Left kidney (tissue), 2 donors: Measurements from ENCODE around the gene SH3D21. TPM values are rescaled to one million over a fixed set of nuclear protein-coding genes. Genes with fewer than 3 reads are reported as not detected.

ENCODE experiments used
- DNase-seq: peaks from one replicate; pipeline ENCODE4 v3.0.0-alpha.2; 2013
- polyA plus RNA-seq: library from polyadenylated mRNA; unstranded; fragments of 120-200 nt; gene quantifications from one replicate; pipeline ENCODE4 v1.2.1, GENCODE V29; 2013; ENCODE audit not compliant: insufficient read length

SH3D21 gene
- polyA plus RNA-seq, 1 donor: 31.2 TPM

DNA sequence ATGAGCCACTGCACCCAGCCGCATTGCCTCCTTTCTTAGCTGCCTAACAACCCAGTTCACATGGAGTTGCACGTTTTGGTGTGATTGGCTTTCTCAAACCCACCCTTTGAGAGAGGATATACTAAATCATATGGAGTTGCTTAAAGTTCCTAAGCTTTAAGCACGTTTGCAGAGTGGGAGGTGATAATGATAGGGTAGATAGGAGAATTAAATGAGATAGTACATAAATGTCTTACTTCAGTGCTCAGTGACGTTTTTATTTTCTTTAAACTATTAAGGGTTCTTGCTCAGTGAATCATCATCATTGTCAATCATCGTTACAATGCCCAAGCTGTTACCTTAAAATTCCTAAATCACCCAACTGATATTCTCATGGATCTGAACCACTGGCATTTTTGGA is 2.9 kb upstream of the SH3D21 start:
- no peak for DNase-seq

DNA sequence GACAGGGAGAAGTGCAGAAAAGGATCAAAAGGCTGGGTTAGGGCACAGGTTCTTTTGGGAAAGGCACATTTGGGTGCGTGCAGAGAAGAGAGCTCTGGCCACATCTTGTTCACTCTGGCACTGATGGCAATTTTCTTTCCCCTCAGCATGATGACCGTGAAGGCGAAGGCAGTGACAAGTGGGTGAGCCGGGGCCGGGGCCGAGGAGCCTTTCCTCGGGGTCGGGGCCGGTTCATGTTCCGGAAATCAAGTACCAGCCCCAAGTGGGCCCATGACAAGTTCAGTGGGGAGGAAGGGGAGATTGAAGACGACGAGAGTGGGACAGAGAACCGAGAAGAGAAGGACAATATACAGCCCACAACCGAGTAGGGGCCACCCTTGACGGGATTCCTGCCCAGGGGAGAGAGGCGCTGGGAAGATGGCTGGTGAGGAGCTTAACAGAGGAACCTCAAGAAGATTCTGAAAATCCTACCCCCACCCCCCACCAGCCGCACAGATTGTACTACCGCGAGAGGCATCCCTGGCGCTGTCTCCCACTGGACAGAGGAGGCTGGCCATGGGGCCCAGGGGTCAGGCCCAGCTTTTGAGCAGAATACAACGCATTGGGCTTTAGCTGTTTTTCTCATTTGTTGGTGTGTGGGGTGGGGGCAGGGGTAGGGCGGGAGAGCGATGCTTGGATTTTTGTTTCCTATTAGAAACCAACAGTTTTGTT is 2.4 kb upstream of the SH3D21 start:
- no peak for DNase-seq

DNA sequence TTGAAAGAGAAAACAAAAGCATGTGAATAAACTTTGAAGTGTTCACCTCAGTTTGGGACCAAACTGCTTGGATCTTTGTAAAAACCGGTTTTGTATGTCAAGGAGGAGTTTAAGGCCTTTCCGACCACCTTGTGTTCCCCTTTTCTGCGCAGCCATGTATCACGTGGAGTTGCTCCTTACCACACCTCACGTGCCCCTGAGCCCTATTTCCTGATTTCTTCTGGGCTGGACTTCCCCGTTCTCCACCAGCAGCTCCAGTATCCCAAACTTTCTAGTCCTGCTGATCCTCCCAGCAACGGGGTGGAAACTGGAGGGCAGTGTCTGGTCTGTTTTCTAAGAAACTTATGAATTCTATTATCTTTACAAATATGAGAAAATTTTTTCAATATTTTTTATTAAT is 1.6 kb upstream of the SH3D21 start:
- DNase-seq: no peak

DNA sequence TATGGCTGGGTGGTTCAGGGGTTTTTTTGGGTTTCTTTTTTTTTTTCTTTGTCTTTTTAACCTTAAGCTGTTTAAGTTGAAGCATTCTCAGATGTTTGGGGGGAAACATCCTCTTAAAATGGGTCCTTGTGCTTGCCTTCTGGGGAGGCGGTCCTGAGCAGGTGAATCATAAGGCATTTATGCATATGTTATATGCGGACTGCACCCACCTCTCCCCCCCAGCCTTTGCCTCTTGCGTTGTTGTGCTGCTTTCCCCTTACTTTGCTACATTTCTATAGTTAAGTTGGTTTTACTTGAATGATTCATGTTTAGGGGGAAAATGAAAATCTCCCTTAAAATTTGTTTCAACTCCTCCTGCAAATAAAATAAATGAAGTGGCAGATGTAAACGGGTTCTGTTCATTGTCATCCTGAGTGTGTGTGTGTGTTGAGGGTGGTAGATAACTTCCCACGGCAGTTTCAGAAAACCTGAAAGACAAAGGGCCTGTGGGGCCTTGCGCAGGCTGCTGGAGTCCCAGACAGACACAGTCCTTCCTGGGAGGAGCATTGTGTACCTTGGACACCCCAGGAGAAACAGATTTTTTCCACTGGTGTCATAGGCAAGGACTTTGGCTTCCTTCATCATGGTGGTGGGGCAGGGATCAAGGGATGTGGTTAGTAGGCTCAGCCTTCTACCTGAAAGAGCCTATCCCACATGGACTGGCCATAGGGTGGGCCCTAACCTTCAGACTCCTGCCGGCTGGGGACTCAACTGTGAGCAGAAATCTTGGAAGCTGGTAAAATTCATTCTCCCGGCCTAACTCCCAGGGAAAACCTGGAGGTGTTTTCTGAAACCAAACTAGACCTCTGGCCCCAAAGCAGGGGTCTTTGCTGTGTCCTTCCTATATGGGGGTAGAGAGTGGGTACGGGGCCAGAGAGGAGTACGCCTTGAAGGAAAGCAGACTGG is 926 bp upstream of the SH3D21 start:
- DNase-seq: no peak

DNA sequence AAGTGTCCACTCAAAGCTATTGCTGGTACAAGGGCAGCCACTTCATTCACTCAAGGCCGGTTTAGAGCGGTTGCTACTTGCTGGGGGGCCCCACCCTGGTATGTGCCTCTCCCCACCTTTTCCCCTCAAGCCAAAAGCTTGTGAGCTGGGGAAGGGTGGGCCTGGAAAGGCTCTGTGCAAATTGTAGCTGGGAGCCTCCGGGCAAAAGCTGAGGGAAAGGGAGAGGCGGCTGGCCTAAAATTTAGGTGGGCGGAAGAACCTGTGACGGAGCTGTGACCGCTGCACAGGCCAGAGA is 306 bp upstream of the SH3D21 start:
- no peak for DNase-seq

DNA sequence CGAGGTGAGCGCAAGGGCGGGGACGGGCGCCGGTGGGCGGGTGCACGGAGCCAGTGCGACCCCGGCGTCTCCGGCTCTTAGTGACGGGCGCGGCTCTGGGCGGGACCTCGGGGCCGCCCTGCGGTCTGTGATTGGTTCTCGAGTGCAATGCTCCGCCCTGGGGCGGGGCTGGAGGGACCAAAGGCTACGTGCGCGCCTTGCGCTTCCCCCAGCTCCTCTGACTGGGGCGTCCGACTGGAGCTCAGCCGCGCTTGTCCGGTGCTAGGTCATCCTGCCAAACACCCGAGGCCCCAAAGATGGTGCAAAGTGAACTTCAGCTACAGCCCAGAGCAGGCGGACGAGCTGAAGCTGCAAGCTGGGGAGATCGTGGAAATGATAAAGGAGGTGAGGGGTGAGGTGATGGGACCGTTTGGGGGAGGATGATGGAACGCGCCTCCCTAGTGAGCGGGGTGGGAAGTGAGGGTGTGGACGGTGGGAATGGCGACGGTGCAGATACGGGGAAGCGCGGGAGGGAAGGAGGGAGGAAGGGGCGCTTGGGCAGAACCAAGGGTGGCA is 811 bp downstream of the SH3D21 start:
- DNase-seq: peak; percentile 94

DNA sequence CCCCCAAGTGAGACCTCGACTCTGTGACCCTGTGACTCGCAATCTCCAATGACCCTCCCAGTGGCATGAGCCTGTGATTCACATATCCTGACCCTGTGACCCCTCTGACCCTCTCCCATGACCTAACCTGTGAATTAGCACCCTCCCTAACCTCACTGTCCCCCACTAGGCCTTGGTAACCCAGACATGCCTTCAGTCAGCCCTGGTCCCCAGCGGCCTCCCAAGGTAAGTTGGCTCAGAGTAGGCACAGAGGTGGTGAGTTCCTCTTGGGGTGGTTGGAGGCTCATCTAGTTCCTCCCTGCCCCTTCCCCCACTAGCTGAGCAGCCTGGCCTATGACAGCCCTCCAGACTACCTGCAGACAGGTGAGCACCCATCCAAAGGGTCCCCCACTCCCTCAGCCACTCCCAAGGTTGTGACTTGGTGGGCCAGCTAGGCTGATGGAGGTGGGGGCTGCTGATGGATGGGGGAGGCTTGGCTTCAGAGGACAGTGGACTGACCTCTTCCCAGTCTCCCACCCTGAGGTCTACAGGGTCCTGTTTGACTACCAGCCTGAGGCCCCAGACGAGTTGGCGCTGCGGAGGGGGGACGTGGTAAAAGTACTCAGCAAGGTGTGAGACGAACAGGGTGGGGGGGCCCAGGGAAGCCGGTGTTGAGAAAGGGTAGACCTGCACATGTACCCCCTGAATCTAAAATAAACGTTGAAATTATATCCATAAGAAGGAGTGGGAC is 1.6 kb downstream of the SH3D21 start:
- no peak for DNase-seq

DNA sequence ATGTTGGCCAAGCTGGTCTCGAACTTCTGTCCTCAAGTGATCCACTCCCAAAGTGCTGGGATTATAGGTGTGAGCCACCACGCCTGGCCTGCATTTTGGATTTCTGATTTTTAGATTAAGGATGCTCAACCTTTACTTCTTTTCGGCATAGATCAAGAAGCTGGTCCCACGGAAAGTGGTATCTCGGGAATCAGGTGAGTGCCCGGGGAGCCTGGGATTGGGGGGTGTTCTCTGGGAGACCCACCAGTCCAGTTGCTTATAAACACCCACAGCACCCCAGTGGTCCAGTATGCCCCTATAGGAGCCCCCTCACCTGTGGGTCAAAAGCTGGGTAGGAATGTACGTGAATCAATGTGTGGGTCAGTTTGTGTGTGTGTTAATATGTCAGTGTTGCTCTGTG is 3.2 kb downstream of the SH3D21 start:
- DNase-seq: no peak

DNA sequence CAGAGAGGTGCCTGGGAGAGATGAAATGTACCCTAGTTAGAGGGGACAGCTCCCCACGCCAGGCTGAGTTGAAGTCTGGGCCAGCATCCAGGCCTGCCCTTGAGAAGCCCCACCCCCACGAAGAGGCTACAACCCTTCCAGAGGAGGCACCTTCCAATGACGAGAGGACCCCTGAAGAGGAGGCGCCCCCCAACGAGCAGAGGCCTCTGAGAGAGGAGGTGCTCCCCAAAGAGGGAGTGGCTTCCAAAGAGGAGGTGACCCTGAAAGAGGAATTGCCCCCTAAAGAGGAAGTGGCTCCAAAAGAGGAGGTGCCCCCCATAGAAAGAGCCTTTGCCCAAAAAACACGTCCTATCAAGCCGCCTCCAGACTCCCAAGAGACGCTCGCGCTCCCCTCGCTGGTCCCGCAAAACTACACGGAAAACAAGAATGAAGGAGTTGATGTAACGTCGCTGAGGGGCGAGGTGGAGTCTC is 14.2 kb downstream of the SH3D21 start:
- no peak for DNase-seq

DNA sequence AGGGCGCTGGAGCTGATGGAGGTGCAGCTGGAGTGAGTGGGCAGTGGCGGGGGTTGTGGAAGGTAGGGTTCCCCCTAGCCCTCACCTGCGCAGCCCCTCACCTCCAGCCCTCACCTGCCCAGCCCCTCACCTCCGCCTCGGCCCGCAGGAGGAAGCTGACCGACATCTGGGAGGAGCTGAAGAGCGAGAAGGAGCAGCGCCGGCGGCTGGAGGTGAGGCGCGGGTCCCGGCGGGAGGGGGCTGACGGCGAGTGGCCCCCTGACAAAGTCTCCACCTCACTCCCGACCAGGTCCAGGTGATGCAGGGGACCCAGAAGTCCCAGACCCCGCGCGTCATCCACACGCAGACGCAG is 14.6 kb downstream of the SH3D21 start:
- DNase-seq: no peak

DNA sequence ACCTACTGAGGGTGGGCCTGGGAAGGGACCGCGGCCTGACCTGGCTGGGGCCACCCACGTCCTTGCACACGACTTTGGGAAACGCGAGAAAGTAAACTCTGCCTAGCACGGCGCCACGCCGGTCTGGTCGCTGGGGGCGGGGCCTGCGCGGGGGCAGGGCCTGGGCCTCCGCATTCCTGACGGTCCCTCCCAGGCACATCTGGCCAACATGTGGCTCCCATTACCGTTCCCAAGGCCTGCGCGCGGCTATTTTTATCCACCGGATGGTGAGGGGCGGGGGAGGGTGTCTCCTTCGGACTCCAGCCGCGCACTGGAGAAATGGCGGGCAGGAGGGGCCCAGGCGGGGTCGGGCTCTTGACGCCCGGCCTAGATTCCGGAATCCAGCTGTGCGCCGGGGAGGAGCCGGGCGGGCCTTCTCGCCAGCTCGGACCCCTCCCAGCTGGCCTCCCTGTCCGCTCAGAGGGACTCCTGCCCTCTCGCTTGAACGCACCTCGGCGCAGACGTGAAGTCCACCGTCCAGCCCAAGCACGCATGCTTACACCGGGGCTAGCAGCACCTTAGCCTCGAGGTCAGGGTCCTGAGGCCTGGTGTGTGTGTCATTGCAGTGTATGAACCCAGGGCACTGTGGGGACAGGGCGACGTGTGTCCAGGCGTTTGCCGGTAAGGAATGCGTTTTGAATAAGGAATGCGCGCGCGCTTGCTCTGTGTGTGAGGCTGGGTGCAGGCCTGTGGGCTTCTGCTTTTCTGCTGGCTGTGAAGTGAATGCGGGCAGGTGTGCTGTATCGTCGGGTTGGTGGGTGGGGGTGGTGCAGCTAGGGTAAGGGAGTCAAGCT is 15.2 kb downstream of the SH3D21 start:
- peak; percentile 93 for DNase-seq

DNA sequence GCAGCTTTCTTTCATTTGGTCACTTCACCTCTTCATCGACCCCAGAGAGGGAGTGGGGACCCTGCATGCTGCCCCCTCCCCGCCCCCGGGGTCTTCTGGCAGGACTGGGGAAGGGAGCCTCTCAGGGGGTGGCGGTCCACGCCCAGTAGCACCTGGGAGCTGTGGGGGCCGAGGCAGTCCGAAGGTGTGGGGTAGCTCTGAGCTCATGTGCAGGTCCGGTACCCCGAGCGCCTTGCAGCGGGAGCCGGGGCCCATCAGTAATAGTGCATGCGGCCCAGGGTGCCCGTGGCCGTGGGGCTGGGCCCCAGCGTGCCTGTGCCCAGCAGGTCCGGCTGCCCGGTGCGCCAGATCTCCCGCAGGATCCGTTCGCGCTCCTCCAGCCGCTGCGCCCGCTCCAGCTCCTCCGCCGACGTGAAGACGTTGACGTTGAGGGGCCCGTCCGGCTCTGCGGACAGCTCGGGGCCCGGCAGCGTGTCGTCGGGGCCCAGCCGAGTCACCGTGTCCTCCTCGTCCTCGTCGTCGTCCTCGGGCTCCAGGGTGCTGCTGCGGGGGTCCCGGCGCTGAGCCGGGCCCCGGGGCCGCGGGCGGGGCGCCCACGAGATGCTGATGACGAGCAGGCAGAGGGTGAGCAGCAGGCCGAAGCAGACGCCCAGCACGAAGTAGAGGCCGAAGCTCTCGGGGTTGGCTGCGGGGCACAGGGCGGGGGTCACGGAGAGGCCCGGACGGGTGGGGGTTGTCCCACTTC is 16.0 kb downstream of the SH3D21 start:
- no peak for DNase-seq

DNA sequence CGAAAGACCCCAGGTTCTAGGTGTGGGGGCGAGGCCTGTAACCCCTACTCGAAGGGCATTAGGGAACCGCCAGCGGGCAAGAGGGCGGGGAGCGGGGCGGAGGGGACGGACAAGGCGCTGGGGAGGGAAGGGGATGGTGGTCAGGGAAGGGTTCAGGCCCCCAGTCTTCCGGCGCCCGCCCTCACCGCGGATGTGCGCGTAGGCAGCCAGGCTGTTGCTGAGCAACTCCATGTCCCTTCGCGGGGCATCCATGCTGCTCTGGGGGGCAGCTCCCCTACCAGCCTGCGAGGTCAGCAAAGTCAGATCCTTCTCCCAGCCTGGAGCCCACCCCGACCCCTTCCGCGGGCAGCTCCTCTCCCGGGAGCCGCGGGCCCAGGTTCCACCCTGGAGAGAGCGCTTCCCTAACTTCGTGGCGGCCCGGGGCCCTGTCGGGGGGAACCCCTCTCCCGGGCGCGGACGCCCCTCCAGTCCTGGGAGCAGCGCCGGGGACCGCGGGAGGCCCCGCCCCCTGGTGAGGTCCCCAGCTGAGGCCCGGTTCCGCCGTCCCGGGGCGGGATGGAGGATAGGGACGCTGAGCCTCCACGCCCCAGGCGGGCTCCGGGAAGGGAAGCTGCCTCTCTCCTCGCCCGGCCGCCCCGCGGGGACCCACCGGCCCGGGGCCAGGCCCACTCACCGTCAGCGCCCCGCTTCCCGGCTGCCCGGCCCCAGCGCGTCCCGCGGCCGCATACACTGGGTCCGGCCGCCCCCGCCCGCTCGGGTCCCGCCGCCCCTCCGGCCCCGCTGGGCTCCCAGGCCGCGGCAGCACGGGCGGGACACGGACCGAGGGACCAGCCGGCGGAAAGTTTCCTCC is 16.8 kb downstream of the SH3D21 start:
- no peak for DNase-seq

DNA sequence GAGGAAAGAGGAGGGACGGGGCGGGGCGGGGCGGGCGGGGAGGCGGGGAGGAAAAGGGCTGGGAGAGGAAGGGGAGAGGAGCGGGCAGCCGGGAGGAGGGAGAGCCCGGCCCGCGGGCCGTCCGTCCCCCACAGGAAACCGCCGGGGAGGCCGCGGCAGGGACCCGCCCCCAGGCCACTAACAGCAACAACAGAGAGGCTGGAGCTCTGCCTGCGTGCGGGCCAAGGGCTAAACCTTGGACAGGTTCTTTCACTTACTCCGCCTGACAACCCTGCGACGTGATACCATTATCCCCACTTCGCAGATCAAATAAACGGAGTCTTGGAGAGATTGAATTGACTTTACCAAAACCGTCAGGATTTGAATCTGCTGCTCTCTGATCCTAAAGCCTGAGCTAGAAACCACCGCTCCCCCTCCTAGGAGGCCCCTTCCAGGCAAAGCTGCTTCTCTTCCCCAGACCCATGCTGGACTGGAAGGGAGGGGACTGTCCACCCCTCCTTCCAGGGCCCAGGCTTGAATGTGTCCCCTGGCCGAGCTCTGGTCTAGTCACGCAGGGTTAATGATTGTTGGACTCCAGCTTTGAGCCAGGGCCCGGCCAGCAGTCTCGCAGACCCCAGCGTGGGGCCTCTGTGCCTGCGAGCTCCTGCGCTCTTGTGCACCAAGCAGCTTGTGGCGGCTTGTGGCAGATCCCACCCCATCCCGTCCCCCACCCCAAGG is 17.6 kb downstream of the SH3D21 start, which contains the start of gene EVA1B:
EVA1B (minus strand) TSS at position 10 of the 717 bp plus-strand sequence. CDS start 608 bp downstream, outside the sequence.
- DNase-seq: peak; percentile 91

DNA sequence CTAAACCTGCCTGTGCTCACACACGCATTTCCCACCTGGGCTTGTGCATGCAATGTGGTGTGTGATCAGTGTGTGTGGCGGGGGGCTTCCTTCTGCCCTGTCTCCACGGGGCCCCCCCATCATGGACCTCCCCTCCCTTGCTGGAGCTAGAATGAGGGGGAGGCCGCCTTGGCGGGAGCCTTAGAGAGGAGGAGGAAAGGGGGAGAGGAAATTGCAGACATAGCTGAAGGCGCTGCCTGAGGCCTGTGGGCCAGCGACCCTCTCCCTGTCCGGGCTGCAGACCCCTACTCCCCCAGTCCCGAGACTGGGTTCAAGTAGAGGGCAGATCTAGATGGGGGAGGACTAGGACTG is 18.2 kb downstream of the SH3D21 start:
- DNase-seq: no peak

DNA sequence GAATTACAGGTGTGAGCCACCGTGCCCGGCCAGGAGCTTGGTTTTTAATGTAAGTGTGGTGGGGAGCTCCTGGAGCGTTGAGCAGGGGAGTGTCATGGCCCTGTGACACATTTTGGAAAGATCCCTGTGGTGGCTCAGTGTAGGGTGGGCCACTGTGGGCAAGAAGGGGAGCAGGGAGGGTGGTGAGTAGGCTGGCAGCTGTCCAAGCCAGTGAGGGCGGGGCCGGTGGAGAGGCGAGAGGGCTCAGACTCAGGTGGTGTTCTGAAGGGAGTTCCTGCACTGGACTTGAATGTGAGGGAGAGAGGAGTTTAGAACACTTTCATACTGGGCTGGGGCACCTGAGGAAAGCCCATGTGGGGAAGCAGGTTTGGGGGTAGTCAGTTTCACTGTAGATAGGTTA is 20.3 kb downstream of the SH3D21 start:
- no peak for DNase-seq

DNA sequence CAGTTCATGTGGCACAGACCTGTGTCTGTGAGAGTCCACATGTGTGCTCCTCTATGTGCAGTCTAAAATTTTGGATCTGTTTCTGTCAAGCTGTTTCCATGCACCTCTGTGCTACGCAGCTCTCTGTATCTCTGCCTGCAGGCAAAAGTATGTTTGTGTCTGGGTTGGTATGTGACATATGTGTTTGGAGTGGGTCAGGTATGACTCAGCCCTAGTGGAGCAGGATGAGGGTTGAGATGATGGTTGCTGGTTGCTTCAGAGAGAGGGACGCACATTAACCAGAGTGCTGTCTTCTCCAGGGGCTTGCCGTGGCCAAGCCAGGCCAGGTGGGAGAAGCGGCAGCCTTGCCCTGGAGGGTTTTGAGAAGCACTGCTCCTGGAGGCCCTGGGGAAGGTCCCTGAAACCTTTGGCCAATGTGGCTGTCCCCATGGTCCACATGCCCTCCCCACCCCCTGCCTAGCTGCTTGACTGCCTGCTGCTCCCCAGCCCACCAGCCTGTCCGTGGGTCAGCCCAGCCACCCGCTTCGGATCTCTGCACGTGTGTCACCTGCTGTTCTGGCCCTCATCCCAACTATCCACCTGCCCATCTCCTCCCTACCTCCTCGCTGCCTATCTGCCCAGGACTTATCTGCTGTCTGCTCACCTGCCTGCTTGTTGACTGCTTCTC is 21.4 kb downstream of the SH3D21 start:
- no peak for DNase-seq

DNA sequence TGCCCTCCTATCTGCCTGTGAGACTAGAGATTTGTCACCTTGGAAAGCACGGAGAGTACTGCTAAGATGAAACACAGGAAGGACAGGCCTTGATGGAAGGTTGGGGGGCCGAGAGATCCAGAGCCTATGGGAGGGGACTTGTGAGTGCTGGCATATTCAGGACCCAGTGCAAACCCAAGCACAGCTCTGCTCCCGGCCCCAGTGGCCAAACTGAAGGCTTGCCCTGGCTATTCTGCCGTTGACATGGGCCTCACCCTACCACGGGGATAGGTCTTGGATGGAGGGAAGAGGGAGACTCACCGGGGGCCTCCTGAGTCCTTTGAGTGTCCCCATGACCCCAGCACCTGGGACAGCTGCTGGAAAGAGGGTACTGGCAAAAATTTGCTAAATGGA is 21.9 kb downstream of the SH3D21 start:
- DNase-seq: no peak

DNA sequence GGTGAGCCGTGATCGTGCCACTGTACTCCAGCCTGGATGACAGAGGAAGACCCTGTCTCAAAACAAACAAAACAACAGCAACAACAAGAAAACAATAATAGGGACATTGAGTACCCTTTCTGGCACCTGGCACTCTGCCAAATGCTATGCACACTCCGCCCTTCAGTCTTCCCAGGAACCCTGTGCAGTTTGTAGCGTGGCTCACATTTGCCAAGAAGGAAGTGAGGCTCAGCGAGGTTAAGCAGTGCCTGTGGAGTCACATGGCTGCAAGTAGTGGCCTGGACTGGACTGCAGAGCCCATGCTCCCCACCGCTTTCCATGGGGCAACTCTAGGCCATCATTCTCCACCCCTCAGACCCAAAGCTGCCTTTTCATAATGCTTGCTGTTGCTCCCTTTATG is 22.5 kb downstream of the SH3D21 start:
- no peak for DNase-seq
